ENCODE measurements around the gene ITPK1.

DNA sequence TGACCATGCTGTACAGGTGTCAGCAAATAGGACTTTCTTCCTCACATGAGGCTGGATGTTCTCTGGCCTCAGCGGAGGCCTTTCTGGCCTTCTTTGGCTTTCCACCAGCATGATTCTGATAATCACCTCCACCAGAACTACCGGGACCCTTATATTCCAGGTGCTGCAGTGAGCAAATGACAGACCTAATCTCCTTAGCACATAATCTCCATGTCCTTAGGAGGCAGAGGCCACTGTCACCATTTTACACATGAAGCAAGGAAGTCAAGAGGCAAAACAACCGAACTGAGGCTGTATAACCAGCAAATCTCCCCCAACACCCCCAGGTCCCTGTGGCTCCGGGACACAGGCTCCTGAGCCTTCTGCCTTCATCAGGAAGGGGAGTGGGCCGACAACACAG lies 91.2 kb downstream of the ITPK1 start:
- TF ChIP-seq FOXP2 (optimal IDR thresholded peaks at IDR 0.05; ENCODE audit: control extremely low read depth, extremely low read length, insufficient read depth) (no peak), EZH2 (IDR thresholded peaks at IDR 0.05) (no peak), POLR2AphosphoS5 (IDR thresholded peaks at IDR 0.05; ENCODE audit: borderline replicate concordance, low read depth, low read length) (no peak)

Measured in SK-N-MC (cell line).